ENCODE results near the gene KLF8. TPM values are rescaled to one million over a fixed set of nuclear protein-coding genes. Genes with fewer than 3 reads are reported as not detected.
"Not testable (repeated sequence)": the region's sequence is repeated elsewhere in the genome, so short reads cannot be mapped to it uniquely, and the experiment has no call there.

KLF8 gene
- total RNA-seq (2014; rRNA removed; shearing (Covaris generic); ENCODE audit: low replicate concordance), result 0.07 and 0.26 TPM in 2 replicates

DNA sequence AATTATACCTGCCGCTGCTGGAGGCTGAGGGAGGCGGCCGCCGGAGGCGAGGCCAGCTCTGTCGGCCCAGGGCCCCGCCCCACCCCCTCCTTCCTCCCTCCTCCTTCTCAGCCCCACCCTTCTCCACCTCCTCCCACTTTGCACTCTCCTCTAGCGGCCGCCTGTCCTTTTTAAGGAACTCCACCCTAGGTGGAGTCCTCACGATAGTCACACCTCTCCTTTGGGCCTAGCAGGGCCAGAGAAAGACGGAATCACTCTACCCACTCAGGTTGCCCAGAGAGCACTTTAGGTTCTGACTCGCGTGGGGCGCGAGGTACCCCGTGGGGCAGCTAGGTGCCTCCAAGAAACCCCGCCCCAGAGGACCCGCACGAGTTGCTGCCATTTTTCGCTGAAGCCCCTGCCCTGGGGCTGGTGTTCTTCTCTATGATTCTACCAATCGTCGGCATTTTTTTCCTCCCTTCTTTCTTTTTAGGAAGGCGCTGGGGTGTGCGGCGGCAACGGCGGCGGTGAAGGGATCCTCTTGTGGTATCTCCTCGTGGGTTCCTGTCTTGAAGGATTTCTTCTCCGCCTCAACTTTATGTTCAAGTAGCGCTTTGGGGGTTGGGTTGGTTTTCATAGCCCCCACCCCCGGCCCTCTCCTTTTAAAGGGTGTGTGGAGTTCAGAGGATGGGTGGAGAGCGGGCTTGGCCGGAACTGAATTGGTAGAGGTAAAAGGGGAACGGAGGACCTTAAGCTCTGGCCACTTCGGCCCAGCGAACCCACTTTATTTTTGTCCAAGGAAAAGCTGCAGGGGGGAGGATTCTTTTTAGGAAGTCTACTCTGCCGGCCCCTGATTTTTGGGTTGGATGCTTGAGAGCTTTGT, at the start of gene KLF8:
TSS of gene KLF8 (plus strand) at position 136 of the 862 bp plus-strand sequence. CDS start 979 bp downstream, outside the sequence.
- Histone ChIP-seq H3K79me2 (ENCODE audit: low read length) (no peaks in the 10 kb centered on the region), H3K9ac (ENCODE audit: low read length) (no peak within 1 kb of the TSS), H3K4me2 (ENCODE audit: low read depth, low read length, poor library complexity, severe bottlenecking) (no peak within 1 kb of the TSS), H2AFZ (ENCODE audit: low read length) (no peak within 1 kb of the TSS), H3K9me3 (ENCODE audit: low read length) (no peaks in the 10 kb centered on the region), H4K20me1 (ENCODE audit: insufficient read depth, low read depth, low read length) (no peaks in the 10 kb centered on the region), H3K9me2 (replicated peaks; ENCODE audit: insufficient read depth, low read length) (no peaks in the 10 kb centered on the region), H3K4me1 (ENCODE audit: low read length) (no peaks in the 10 kb centered on the region), H3K36me3 (ENCODE audit: insufficient read depth, low read length) (no peaks in the 10 kb centered on the region), H3K4me3 (ENCODE audit: low read length) (no peak within 1 kb of the TSS), H3K27ac (ENCODE audit: low read length) (no peak within 1 kb of the TSS), H3K27me3 (ENCODE audit: low read length) (no peaks in the 10 kb centered on the region)
- no peak for DNase-seq

GRCh38 chrX:56206945-56207344, 25.2 kb upstream of the KLF8 start:
- not testable (repeated sequence) for H3K27me3 ChIP-seq (ENCODE audit: low read length); H4K20me1 ChIP-seq (ENCODE audit: insufficient read depth, low read depth, low read length); H2AFZ ChIP-seq (ENCODE audit: low read length); H3K27ac ChIP-seq (ENCODE audit: low read length); H3K4me1 ChIP-seq (ENCODE audit: low read length); H3K9ac ChIP-seq (ENCODE audit: low read length); H3K9me3 ChIP-seq (ENCODE audit: low read length); H3K4me2 ChIP-seq (ENCODE audit: low read depth, low read length, poor library complexity, severe bottlenecking); H3K79me2 ChIP-seq (ENCODE audit: low read length); H3K36me3 ChIP-seq (ENCODE audit: insufficient read depth, low read length); DNase-seq; H3K9me2 ChIP-seq (replicated peaks; ENCODE audit: insufficient read depth, low read length); H3K4me3 ChIP-seq (ENCODE audit: low read length)

DNA sequence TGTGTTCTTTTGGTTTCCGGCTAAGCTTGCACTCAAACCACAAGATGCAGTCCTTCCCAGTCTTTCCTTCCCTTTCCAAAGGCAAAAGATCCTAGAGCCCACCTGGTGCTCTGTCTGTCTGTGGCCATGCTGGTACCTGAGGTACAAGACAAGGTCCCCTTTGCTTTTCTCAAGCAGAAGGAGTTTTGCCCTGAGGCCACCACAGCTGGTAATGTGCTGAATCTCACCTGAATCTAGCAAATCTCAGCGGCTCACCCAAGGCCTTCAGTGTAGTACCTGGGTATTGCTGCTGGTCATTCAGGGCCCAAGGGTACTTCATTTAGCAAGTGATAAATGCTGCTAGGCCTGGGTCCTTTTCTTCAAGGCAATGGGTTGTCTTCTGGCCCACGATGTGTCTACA, 20.5 kb upstream of the KLF8 start:
- Histone ChIP-seq H3K4me3 (ENCODE audit: low read length) (no peak overlapping the region), H3K79me2 (ENCODE audit: low read length) (no peaks in the 10 kb centered on the region), H3K4me1 (ENCODE audit: low read length) (no peaks in the 10 kb centered on the region), H4K20me1 (ENCODE audit: insufficient read depth, low read depth, low read length) (no peaks in the 10 kb centered on the region), H3K9ac (ENCODE audit: low read length) (no peak overlapping the region), H3K4me2 (ENCODE audit: low read depth, low read length, poor library complexity, severe bottlenecking) (no peak overlapping the region), H3K27me3 (ENCODE audit: low read length) (no peaks in the 10 kb centered on the region), H3K9me2 (replicated peaks; ENCODE audit: insufficient read depth, low read length) (no peaks in the 10 kb centered on the region), H3K36me3 (ENCODE audit: insufficient read depth, low read length) (no peaks in the 10 kb centered on the region), H2AFZ (ENCODE audit: low read length) (no peak overlapping the region), H3K27ac (ENCODE audit: low read length) (no peak overlapping the region), H3K9me3 (ENCODE audit: low read length) (no peaks in the 10 kb centered on the region; the same call in 1 of the 2 replicates)
- no peak for DNase-seq

- Histone ChIP-seq H3K27me3 (ENCODE audit: low read length) (no peaks in the 10 kb centered on the region), H3K9me3 (ENCODE audit: low read length) (no peaks in the 10 kb centered on the region), H3K9me2 (replicated peaks; ENCODE audit: insufficient read depth, low read length) (no peaks in the 10 kb centered on the region), H3K9ac (ENCODE audit: low read length) (no peak overlapping the region), H3K4me1 (ENCODE audit: low read length) (no peaks in the 10 kb centered on the region), H3K36me3 (ENCODE audit: insufficient read depth, low read length) (no peaks in the 10 kb centered on the region), H2AFZ (ENCODE audit: low read length) (no peak overlapping the region), H3K4me3 (ENCODE audit: low read length) (no peak overlapping the region), H3K79me2 (ENCODE audit: low read length) (no peaks in the 10 kb centered on the region), H3K27ac (ENCODE audit: low read length) (no peak overlapping the region), H3K4me2 (ENCODE audit: low read depth, low read length, poor library complexity, severe bottlenecking) (no peak overlapping the region), H4K20me1 (ENCODE audit: insufficient read depth, low read depth, low read length) (no peaks in the 10 kb centered on the region)
- DNase-seq, result no peak
Measured at GRCh38 chrX:56216332-56216731, 15.8 kb upstream of the KLF8 start.

- Histone ChIP-seq H4K20me1 (ENCODE audit: insufficient read depth, low read depth, low read length) (no peaks in the 10 kb centered on the region), H2AFZ (ENCODE audit: low read length) (no peak overlapping the region), H3K9me3 (ENCODE audit: low read length) (no peaks in the 10 kb centered on the region), H3K4me2 (ENCODE audit: low read depth, low read length, poor library complexity, severe bottlenecking) (no peak overlapping the region), H3K9ac (ENCODE audit: low read length) (no peak overlapping the region), H3K79me2 (ENCODE audit: low read length) (no peaks in the 10 kb centered on the region), H3K4me1 (ENCODE audit: low read length) (no peaks in the 10 kb centered on the region), H3K27me3 (ENCODE audit: low read length) (no peaks in the 10 kb centered on the region), H3K9me2 (replicated peaks; ENCODE audit: insufficient read depth, low read length) (no peaks in the 10 kb centered on the region), H3K4me3 (ENCODE audit: low read length) (no peak overlapping the region), H3K36me3 (ENCODE audit: insufficient read depth, low read length) (no peaks in the 10 kb centered on the region), H3K27ac (ENCODE audit: low read length) (no peak overlapping the region)
- peak; percentile 52 for DNase-seq
Measured at GRCh38 chrX:56219700-56220099, 12.5 kb upstream of the KLF8 start.

DNA sequence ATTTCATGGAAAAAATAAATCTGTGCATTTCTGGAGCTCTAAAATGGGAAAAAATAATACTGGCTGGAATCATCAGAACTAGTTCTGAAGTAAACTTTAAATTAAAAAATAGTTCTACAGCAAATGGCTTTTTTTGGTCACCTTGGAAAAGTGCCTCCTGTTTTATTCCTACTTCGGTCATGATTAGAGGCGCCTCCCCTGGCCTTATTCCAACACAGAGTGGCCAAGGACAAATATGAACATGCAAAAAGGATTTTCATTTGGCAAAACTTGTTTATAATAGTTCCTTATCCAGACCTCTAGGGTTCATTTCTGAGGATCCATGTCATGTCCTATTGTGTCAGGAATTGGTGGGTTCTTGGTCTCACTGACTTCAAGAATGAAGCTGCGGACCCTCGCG, 11.1 kb upstream of the KLF8 start:
- no peak overlapping the region for H2AFZ ChIP-seq (ENCODE audit: low read length)
- no peak overlapping the region for H3K4me2 ChIP-seq (ENCODE audit: low read depth, low read length, poor library complexity, severe bottlenecking)
- H3K79me2 ChIP-seq (ENCODE audit: low read length), result no peaks in the 10 kb centered on the region
- no peaks in the 10 kb centered on the region for H3K36me3 ChIP-seq (ENCODE audit: insufficient read depth, low read length)
- no peaks in the 10 kb centered on the region for H4K20me1 ChIP-seq (ENCODE audit: insufficient read depth, low read depth, low read length)
- no peak overlapping the region for H3K4me3 ChIP-seq (ENCODE audit: low read length)
- no peaks in the 10 kb centered on the region for H3K9me3 ChIP-seq (ENCODE audit: low read length)
- H3K27ac ChIP-seq (ENCODE audit: low read length), result no peak overlapping the region
- no peaks in the 10 kb centered on the region for H3K4me1 ChIP-seq (ENCODE audit: low read length)
- H3K9ac ChIP-seq (ENCODE audit: low read length), result no peak overlapping the region
- DNase-seq, result no peak
- no peaks in the 10 kb centered on the region for H3K27me3 ChIP-seq (ENCODE audit: low read length)
- H3K9me2 ChIP-seq (replicated peaks; ENCODE audit: insufficient read depth, low read length), result no peaks in the 10 kb centered on the region

DNA sequence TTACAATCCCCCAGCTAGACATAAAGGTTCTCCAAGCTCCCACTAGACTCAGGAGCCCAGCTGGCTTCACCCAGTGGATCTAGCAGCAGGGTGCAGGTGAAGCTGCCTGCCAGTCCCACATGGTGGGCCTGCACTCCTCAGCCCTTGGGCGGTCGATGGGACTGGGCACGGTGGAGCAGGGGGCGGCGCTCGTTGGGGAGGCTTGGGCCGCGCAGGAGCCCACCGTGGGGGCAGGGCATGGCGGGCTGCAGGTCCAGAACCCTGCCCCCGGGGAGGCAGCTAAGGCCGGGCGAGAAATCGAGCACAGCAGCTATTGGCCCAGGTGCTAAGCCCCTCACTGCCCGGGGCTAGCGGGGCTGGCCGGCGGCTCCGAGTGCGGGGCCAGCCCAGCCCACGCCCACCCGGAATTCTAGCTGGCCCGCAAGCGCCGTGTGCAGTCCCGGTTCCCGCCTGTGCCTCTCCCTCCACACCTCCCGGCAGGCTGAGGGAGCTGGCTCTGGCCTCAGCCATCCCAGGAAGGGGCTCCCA, 9.6 kb upstream of the KLF8 start:
- H3K9me2 ChIP-seq (replicated peaks; ENCODE audit: insufficient read depth, low read length), result no peaks in the 10 kb centered on the region
- no peak for DNase-seq
- no peaks in the 10 kb centered on the region for H3K79me2 ChIP-seq (ENCODE audit: low read length)
- H4K20me1 ChIP-seq (ENCODE audit: insufficient read depth, low read depth, low read length), result no peaks in the 10 kb centered on the region
- no peak overlapping the region for H3K4me3 ChIP-seq (ENCODE audit: low read length)
- H3K36me3 ChIP-seq (ENCODE audit: insufficient read depth, low read length), result no peaks in the 10 kb centered on the region
- H3K4me1 ChIP-seq (ENCODE audit: low read length), result no peaks in the 10 kb centered on the region
- no peak overlapping the region for H3K9ac ChIP-seq (ENCODE audit: low read length)
- no peak overlapping the region for H3K27ac ChIP-seq (ENCODE audit: low read length)
- no peaks in the 10 kb centered on the region for H3K9me3 ChIP-seq (ENCODE audit: low read length)
- no peak overlapping the region for H2AFZ ChIP-seq (ENCODE audit: low read length)
- H3K27me3 ChIP-seq (ENCODE audit: low read length), result no peaks in the 10 kb centered on the region
- no peak overlapping the region for H3K4me2 ChIP-seq (ENCODE audit: low read depth, low read length, poor library complexity, severe bottlenecking)

DNA sequence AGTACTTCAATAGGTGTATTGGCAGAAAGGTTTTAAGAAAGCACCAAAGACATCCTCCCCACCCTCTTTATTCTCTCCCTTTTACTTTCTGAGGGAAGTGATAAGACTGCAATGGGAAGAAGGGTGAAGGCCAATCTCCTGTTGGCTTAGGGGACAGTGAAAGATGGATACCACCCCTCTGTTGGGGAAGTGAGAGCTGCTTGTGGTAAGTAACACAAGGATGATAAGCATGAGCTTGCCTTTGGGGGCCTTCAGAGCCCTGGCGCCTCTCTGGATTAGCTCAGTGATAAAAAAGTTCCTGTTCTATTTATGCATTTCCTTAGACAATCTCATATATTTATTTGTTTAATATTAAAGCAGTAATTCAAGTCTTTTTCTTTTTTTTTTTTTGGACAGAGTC, 5.2 kb upstream of the KLF8 start:
- no peak overlapping the region for H2AFZ ChIP-seq (ENCODE audit: low read length)
- H3K79me2 ChIP-seq (ENCODE audit: low read length), result no peaks in the 10 kb centered on the region
- no peaks in the 10 kb centered on the region for H3K9me2 ChIP-seq (replicated peaks; ENCODE audit: insufficient read depth, low read length)
- H3K4me1 ChIP-seq (ENCODE audit: low read length), result no peaks in the 10 kb centered on the region
- H3K9ac ChIP-seq (ENCODE audit: low read length), result no peak overlapping the region
- H4K20me1 ChIP-seq (ENCODE audit: insufficient read depth, low read depth, low read length), result no peaks in the 10 kb centered on the region
- no peak overlapping the region for H3K27ac ChIP-seq (ENCODE audit: low read length)
- H3K27me3 ChIP-seq (ENCODE audit: low read length), result no peaks in the 10 kb centered on the region
- no peak overlapping the region for H3K4me3 ChIP-seq (ENCODE audit: low read length)
- no peak overlapping the region for H3K4me2 ChIP-seq (ENCODE audit: low read depth, low read length, poor library complexity, severe bottlenecking)
- no peaks in the 10 kb centered on the region for H3K9me3 ChIP-seq (ENCODE audit: low read length)
- no peak for DNase-seq
- no peaks in the 10 kb centered on the region for H3K36me3 ChIP-seq (ENCODE audit: insufficient read depth, low read length)
